A673 (cell line): Measurements from ENCODE around the gene CDYL. TPM values are rescaled to one million over a fixed set of nuclear protein-coding genes. Genes with fewer than 3 reads are reported as not detected.

Experiments used
- BruUV-seq: library from RNA; stranded (reverse); fragments of 400-500 nt; replicated peaks from 2 replicates; lab custom pipeline; 2021; lab: Mats Ljungman, UMichigan
- CTCF ChIA-PET: fragments of 300-600 bp; sonication (Branson Sonifier 250); formaldehyde crosslinking; loops from one replicate; lab custom pipeline; 2022; ENCODE audit warnings: antibody characterized with exemption; lab: Charles Lee
- POLR2A ChIA-PET: fragments of 300-600 bp; sonication (Branson Sonifier 250); formaldehyde crosslinking; loops from one replicate; lab custom pipeline; 2022; ENCODE audit warnings: antibody characterized with exemption; ENCODE audit not compliant: low non-redundant PET; lab: Charles Lee
- DNase-seq: peaks from one replicate; pipeline ENCODE4 v3.0.0-alpha.2; 2015; ENCODE audit warnings: low spot score
- H3K27ac ChIP-seq: fragments of 200-600 bp; sonication (generic); 2 replicates; pipeline ENCODE4 v1.5.1; 2016; ENCODE audit warnings: mixed run types, low read depth, mild to moderate bottlenecking, mixed read lengths, antibody characterized with exemption, low read length; ENCODE audit not compliant: poor library complexity, severe bottlenecking
- H3K27me3 ChIP-seq: fragments of 200-600 bp; sonication (generic); replicated peaks from 2 replicates; pipeline ENCODE4 v1.6.1; 2017; ENCODE audit warnings: mixed run types, low read depth, mild to moderate bottlenecking, mixed read lengths, antibody characterized with exemption, low read length; ENCODE audit not compliant: insufficient read depth, poor library complexity
- H3K36me3 ChIP-seq: fragments of 200-600 bp; sonication (generic); 2 replicates; pipeline ENCODE4 v1.6.1; 2016; ENCODE audit warnings: mixed run types, mild to moderate bottlenecking, mixed read lengths, antibody characterized with exemption, low read length; ENCODE audit not compliant: insufficient read depth, poor library complexity, severe bottlenecking
- H3K4me1 ChIP-seq: fragments of 200-600 bp; sonication (generic); 2 replicates; pipeline ENCODE4 v1.6.1; 2017; ENCODE audit warnings: mixed run types, mild to moderate bottlenecking, mixed read lengths, antibody characterized with exemption, low read length; ENCODE audit not compliant: insufficient read depth, poor library complexity, severe bottlenecking
- H3K4me3 ChIP-seq: fragments of 200-600 bp; sonication (generic); 2 replicates; pipeline ENCODE4 v1.5.1; 2016; ENCODE audit warnings: low read depth, mixed run types, mild to moderate bottlenecking, mixed read lengths, low read length; ENCODE audit not compliant: poor library complexity, severe bottlenecking
- H3K9me3 ChIP-seq: fragments of 200-600 bp; sonication (generic); 2 replicates; pipeline ENCODE4 v1.6.1; 2016; ENCODE audit warnings: mixed run types, low read depth, mild to moderate bottlenecking, mixed read lengths, antibody characterized with exemption, low read length; ENCODE audit not compliant: poor library complexity, severe bottlenecking
- CTCF ChIP-seq: fragments of 300-800, 200-600 bp; sonication (generic); conservative IDR thresholded peaks from 2 replicates; pipeline ENCODE4 v1.5.1; 2017; ENCODE audit warnings: low read depth, mild to moderate bottlenecking, antibody characterized with exemption, low read length, moderate library complexity, mixed read lengths
- EZH2 ChIP-seq: fragments of 200-600 bp; sonication (generic); IDR thresholded peaks from 2 replicates; pipeline ENCODE4 v1.6.1; 2017; ENCODE audit warnings: borderline replicate concordance, low read depth, mild to moderate bottlenecking, mixed read lengths, antibody characterized with exemption, low read length; ENCODE audit not compliant: poor library complexity, severe bottlenecking
- intact Hi-C: fragments of 100-400 bp; cut with micrococcal nuclease; formaldehyde crosslinking; loops from one replicate; pipeline ENCODE4 v1.10.0; 2022; ENCODE audit not compliant: unreplicated experiment
- total RNA-seq: library from RNA; stranded (reverse); gene quantifications from 2 replicates; pipeline ENCODE4 v1.2.3, GENCODE V29; 2021

Gene CDYL
- total RNA-seq, 1 experiment from 2014 or later: 57.6 TPM

GRCh38 chr6:4905826-4906225 lies 129.6 kb downstream of the CDYL start:
- Histone ChIP-seq H3K27me3 (no peaks in the 10 kb centered on the region), H3K36me3 (no peaks in the 10 kb centered on the region), H3K4me1 (no peaks in the 10 kb centered on the region), H3K4me3 (no peak overlapping the region), H3K9me3 (no peaks in the 10 kb centered on the region), H3K27ac (no peak overlapping the region)
- no peak for TF ChIP-seq EZH2
- TF ChIP-seq CTCF: no peak
- DNase-seq: no peak
- intact Hi-C loops: no loop called here
- ChIA-PET POLR2A (no interaction called here), CTCF (no interaction called here)
- BruUV-seq: no TSS peak

GRCh38 chr6:4906293-4907276 lies 130.4 kb downstream of the CDYL start:
- Histone ChIP-seq H3K36me3 (no peaks in the 10 kb centered on the region), H3K27me3 (no peaks in the 10 kb centered on the region), H3K27ac (no peak overlapping the region), H3K4me1 (no peaks in the 10 kb centered on the region), H3K9me3 (no peaks in the 10 kb centered on the region), H3K4me3 (no peak overlapping the region)
- BruUV-seq: no TSS peak
- CTCF ChIA-PET: interaction anchor here (0.6 kb wide), 1 partner anchor 133 kb away, joined by 3 read pairs; no protein-coding TSS in a partner anchor
- TF ChIP-seq EZH2 (no peak), CTCF (no peak)
- intact Hi-C loops: no loop called here
- POLR2A ChIA-PET: no interaction called here
- DNase-seq: no peak

- Histone ChIP-seq H3K4me1 (no peaks in the 10 kb centered on the region), H3K36me3 (no peaks in the 10 kb centered on the region), H3K4me3 (no peak overlapping the region), H3K9me3 (no peaks in the 10 kb centered on the region), H3K27ac (no peak overlapping the region), H3K27me3 (no peaks in the 10 kb centered on the region)
- intact Hi-C loops: no loop called here
- TF ChIP-seq EZH2: no peak
- TF ChIP-seq CTCF: no peak
- ChIA-PET CTCF (interaction anchor here (0.6 kb wide), 1 partner anchor 132 kb away, joined by 3 read pairs; no protein-coding TSS in a partner anchor), POLR2A (no interaction called here)
- DNase-seq: no peak
- BruUV-seq: no TSS peak
Observed at GRCh38 chr6:4907602-4908001, 131.4 kb downstream of the CDYL start.
